Dermis blood vessel endothelial cell (primary cell): Measurements from ENCODE around the gene FAM53B. TPM values are rescaled to one million over a fixed set of nuclear protein-coding genes. Genes with fewer than 3 reads are reported as not detected.

Experiments
- DNase-seq: peaks from one replicate; pipeline ENCODE4 v3.0.0; 2010
- total RNA-seq: library from RNA; depleted of rRNA; stranded (reverse); fragments of >200 nt; gene quantifications from 2 replicates; pipeline ENCODE4 v1.2.3, GENCODE V29; 2014

Gene FAM53B
- total RNA-seq, 1 donor from 2014 or later, result 30.5 TPM

GRCh38 chr10:124677749-124678556 is 66.2 kb downstream of the FAM53B start:
- no peak for DNase-seq

- DNase-seq, result no peak
Measured at GRCh38 chr10:124677293-124677699, 66.9 kb downstream of the FAM53B start.

- no peak for DNase-seq
Measured at GRCh38 chr10:124676416-124677062, 67.6 kb downstream of the FAM53B start.

DNA sequence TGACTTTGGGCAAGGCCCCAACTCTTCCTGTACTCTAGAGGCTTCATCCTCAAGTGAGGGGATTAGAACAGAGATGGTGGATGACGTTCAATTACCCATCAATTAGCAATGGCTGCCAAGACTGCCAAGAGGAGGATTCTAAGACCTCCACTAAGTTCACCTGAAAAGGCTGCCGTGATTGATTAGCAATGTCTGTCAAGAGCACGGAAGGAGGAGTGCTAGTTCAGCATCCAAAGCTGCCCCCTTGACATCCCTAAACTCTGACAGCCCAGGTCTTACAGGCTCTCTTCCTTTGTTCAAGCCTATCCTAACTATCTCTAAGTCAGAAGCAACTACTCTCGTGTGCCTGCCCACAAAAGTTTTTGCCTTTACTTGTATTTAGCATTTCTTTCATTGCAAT is 68.4 kb downstream of the FAM53B start:
- DNase-seq, result no peak

- no peak for DNase-seq
Measured at GRCh38 chr10:124675261-124675660, 68.9 kb downstream of the FAM53B start.

GRCh38 chr10:124674768-124675222 is 69.4 kb downstream of the FAM53B start:
- DNase-seq, result no peak

DNA sequence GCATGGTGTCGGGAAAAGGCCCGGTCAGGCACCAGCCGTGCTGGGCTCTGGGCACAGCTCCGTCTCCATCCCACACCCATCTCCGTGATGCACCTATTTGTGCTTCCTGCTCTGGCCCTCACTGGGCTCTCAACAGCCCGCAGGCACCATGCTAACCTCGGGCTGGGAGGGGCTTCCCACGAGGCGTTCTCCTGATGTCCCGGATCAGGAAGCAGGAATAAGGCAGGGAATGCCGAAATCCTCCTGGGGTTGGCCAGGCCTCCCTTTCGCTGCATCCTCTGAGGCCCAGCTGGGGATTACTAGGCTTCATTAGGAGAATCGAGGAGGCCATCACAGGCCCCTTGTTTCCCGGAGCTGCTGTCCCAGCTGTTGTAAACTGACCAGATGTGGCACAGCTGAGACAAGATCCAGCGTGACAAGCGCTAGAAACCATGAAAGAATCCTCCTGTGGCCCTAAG is 72.0 kb downstream of the FAM53B start:
- DNase-seq, result no peak

DNA sequence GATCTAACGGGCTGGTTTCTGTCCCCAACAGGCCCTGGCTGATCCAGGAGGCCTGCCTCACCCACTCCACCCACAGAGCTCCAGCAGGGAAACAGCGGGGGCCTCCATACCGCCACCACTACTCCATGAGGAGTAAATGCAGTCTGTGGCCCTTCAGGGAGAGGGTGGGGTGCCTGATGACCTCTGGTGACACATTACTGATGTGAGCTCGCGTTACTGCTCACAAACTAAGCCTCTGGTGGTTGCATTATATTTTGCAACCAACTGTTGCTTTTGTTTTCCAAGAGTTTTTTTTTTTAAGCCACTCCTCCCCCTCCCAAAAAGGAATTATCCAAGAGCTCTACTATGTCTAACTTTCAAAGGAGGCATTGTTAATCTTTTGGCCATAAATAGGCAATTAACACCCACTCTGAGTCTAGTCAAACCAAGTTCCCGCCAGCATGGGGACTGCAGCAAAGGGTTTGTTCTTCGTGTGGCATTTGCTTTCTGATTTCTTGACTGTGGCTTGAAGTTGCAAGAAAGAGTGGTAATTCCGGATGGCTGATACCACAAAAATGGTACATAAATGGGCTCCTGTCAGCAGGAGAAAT is 72.6 kb downstream of the FAM53B start:
- DNase-seq, result no peak

DNA sequence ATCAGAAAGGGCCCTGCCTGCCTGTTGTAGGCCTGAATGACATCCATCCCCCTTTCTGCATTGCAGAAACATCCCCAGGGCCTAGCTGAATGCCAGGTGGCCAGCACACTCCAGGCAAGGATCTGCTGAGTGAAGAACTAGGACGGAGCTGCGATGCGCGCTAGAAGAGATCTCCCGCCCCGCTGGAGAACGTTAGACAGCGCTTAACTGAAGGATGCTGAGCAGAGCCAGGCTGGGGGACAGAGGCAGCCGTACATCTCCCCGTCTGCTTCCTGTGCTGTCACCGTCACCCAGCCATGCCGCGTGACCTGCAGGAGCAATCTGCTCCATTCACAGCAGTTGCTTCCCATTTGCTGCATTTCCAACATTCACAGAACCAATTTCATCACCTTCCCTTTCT is 73.3 kb downstream of the FAM53B start:
- DNase-seq, result no peak

DNA sequence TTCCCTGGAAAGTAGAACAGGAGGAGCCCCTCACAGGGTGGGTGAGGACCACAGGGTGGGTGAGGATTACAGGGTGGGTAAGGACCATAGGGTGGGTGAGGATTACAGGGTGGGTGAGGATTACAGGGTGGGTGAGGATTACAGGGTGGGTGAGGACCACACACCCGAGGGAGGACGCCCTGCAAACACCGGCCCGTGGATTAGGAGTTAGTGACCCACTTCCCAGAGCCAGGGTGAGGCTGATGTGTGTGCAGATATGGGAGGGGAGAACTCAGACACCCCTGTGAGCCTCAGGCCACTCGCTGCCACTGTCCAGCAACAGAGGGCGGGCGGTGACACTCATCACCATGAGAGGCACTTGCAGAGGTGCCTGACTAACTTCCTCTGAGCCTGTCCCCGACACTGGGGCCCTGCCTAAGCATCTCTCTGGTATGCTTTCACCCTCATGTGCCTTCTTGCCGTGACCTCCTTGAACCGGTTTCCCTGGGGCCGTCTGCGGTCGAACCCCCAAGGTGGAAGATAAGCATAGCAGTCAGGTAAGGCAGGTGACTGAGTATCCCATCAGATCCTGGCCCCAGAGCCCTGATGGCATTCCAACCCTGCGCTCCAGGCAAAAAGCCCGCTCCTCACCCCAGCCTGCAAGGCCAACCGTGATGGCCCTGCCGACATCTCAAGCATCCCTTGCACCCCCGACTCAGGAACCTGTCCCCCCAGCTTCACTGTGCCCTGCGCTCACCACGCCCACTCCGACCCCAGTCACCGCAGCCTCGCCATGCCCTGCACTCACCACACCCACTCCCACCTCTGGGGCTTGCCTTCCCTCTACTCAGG is 74.1 kb downstream of the FAM53B start:
- DNase-seq, result no peak

DNA sequence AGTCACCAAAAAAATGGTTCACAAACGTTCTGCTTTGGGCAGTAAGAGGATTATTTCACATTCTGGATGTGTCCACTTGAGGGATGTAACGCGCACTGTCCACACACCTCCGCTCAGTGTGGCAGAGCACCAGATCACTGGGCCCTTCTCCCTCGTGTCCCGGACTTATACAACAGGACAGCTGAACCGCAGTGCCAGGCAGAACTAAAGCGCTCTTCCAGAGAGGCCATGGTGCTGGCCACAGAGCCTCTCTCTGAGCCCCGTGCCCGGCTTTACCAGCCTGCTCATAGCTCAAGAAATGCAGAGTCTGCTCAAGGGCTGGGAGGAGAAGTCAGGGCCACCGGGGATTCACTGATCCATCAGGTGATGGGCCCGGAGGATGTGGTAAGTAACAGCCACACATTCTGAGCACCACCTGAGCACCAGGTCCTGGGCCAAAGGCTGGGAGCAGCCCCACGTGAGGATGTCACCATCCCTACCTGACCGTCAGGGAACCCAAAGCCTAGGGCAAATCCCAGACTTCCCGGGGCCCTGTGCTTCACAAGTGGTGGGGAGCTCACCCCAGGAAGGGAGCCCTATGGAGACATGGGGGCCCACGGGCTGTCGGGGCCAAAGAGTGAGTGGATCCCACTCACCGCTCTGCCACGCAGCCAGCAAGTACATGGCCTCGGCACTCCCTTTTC is 74.9 kb downstream of the FAM53B start:
- no peak for DNase-seq

- peak; percentile 63 for DNase-seq
Measured at GRCh38 chr10:124668517-124669051, 75.6 kb downstream of the FAM53B start.

GRCh38 chr10:124667425-124668345 is 76.5 kb downstream of the FAM53B start:
- no peak for DNase-seq

- DNase-seq, result no peak
Measured at GRCh38 chr10:124666494-124666893, 77.7 kb downstream of the FAM53B start.

DNA sequence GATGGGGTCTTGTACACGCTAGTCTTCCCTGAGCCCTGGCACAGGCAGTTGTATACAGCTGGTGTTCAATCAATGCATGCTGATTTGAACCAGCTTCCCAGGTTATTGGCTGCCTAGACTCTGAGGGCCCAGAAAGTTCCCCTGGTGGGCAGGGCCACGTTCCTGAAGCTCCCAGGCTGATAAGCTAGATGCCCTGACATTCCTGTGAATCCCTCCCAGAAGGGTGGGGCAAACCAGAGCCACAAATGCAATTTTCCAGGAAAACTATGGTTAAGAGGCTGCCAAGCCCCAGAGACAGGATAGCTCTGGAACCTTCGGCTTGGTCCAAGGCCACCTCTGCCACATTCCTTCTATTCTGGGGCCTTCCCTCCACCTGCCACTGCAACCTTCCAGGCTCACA is 78.2 kb downstream of the FAM53B start:
- DNase-seq, result no peak

- no peak for DNase-seq
Measured at GRCh38 chr10:124665558-124665957, 78.6 kb downstream of the FAM53B start.

DNA sequence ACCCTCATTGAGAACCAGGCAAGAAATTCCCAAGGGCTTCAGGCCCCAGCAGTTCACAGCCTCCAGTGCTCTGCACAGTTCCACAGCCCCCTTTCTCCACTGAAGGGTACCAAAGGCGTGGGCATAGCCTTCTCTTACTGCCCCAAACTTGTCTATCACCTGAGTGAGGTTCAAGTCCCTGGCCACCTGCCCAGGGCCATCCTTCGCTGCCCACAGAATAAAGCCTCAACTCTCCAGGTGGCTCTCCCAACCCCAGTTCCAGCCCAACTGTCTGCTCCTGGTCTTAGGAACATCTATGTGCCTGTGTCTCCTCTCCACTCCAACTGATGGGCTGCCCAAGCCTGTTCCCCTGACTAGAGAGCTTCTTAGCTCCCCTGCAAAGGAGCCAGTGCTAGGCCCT is 79.1 kb downstream of the FAM53B start:
- no peak for DNase-seq

DNA sequence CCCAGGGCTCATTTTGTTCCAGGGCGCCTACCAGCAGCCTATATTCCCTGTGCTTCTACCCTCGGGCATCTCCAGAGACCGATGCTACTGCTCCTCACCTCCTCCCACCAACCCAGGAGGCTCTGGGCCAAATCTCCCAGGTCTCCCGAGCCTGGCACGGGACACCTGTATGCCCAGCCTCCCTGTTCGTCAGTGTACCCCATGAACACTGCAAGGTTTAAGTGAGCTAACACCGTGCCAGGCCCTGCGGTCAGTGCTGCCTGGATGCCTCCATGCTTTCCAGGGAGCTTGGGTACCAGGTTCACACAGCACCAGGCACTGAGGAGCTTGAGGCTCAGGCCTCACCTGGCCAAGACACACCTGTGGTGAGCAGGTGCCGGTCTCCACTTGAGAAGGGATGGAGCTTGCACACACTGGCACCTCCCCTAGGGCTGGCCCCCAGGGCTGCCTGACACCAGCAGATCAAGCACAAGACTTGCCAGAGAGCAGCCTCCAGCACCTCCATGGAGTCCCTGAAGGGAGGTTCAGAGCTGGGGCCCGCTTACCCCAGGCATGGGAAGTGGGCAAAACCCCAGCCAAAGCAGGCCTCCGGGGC is 80.3 kb downstream of the FAM53B start:
- no peak for DNase-seq

- DNase-seq, result no peak
Measured at GRCh38 chr10:124663228-124663627, 81.0 kb downstream of the FAM53B start.

DNA sequence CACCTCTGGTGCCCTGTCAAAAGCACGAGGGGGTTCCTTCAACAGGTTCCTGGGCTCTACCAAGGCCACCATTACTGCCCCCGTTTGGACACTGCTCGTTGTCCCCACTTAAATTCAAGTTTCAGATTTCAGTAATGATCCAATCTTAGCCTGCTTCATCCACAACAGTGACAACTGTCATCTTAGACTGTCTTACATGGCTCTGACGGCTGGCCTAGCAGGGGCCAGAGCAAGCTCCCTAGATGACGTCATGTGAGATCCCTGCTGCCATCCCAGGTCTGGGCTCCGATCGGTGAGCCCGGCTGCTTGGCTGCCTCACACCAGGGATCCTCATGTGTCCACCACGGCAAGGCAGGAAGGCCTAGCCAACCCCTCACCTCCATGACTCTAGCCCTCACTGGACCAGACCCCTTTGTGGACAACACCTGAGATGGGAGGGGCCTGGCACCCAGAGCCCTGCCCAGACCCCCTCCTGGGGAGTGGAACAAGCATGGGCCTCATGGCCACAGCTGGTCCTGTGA is 82.5 kb downstream of the FAM53B start:
- DNase-seq, result no peak
